OCI-LY3 (cell line): Measurements from ENCODE around the gene AP3S1.

Experiments used
- H2AFZ ChIP-seq: fragments of 200-600, 300-600 bp; shearing (Covaris generic); 2 replicates; pipeline ENCODE4 v1.6.0; 2014; ENCODE audit warnings: antibody characterized with exemption, low read depth, low read length
- H3K27ac ChIP-seq: fragments of 200-600, 300-600 bp; sonication (generic); 2 replicates; pipeline ENCODE4 v1.5.1; 2014; ENCODE audit warnings: mild to moderate bottlenecking, low read length, moderate library complexity, mixed read lengths
- H3K27me3 ChIP-seq: fragments of 200-600, 300-600 bp; sonication (generic); 2 replicates; pipeline ENCODE4 v1.6.1; 2014; ENCODE audit warnings: low read depth, low read length, mixed read lengths
- H3K36me3 ChIP-seq: fragments of 200-600, 300-600 bp; sonication (generic); replicated peaks from 2 replicates; pipeline ENCODE3; 2014; ENCODE audit warnings: low read depth, low read length, mixed read lengths
- H3K4me1 ChIP-seq: fragments of 300-600, 200-600 bp; sonication (generic); 2 replicates; pipeline ENCODE4 v1.6.1; 2014; ENCODE audit warnings: low read length, mixed read lengths
- H3K4me2 ChIP-seq: fragments of 200-600, 300-600 bp; sonication (generic); 2 replicates; pipeline ENCODE4 v1.6.1; 2014; ENCODE audit warnings: low read length, mixed read lengths
- H3K4me3 ChIP-seq: fragments of 300-600, 200-600 bp; sonication (generic); 2 replicates; pipeline ENCODE4 v1.5.1; 2014; ENCODE audit warnings: antibody characterized with exemption, mild to moderate bottlenecking, low read length, moderate library complexity
- H3K79me2 ChIP-seq: fragments of 300-600, 200-600 bp; shearing (Covaris generic); 2 replicates; pipeline ENCODE4 v1.6.1; 2014; ENCODE audit warnings: mild to moderate bottlenecking, low read length, mixed read lengths
- H3K9ac ChIP-seq: fragments of 300-600, 200-600 bp; shearing (Covaris generic); 2 replicates; pipeline ENCODE4 v1.6.0; 2014; ENCODE audit warnings: mild to moderate bottlenecking, low read length, moderate library complexity
- H3K9me3 ChIP-seq: fragments of 200-600, 300-600 bp; shearing (Covaris generic); 2 replicates; pipeline ENCODE4 v1.6.1; 2014; ENCODE audit warnings: low read length, mixed read lengths; ENCODE audit not compliant: insufficient read depth
- H4K20me1 ChIP-seq: fragments of 200-600, 300-600 bp; sonication (generic); 2 replicates; pipeline ENCODE4 v1.6.1; 2016; ENCODE audit warnings: low read length, mixed read lengths; ENCODE audit not compliant: insufficient read depth
- EZH2phosphoT487 ChIP-seq: fragments of 200-600 bp; shearing (Covaris generic); IDR thresholded peaks from 2 replicates; pipeline ENCODE4 v1.6.1; 2018; ENCODE audit warnings: antibody characterized with exemption, mixed run types, low read depth
- TF ChIP-seq, protein P1 (sequence below): fragments of 200-600, 300-600 bp; sonication (generic); IDR thresholded peaks from 2 replicates; pipeline ENCODE4 v1.5.1; 2014; ENCODE audit warnings: antibody characterized with exemption, low read length, low read depth

AP3S1 gene

DNA sequence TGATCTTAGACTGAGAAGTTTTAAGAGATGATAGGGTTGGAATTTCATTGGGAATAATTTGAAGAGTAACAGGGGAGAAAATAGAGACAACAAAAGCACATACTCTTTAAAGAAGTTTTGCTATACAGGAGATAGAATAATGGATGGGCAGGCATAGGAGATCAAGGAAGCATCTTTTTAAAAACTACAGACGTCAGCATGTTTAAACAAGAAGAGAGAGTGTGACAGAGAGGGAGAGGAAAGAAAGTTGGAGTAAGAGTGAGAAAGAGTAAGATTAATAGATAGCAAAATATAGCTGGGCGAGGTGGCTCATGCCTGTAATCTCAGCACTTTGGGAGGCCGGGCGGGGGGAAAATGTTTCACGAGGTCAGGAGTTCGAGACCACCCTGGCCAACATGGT is 115.2 kb downstream of the AP3S1 start:
- no peaks in the 10 kb centered on the region for H3K79me2 ChIP-seq
- H2AFZ ChIP-seq = no peak overlapping the region
- H3K9me3 ChIP-seq = no peaks in the 10 kb centered on the region
- no peak for TF ChIP-seq EZH2phosphoT487
- TF ChIP-seq, protein P1, sequence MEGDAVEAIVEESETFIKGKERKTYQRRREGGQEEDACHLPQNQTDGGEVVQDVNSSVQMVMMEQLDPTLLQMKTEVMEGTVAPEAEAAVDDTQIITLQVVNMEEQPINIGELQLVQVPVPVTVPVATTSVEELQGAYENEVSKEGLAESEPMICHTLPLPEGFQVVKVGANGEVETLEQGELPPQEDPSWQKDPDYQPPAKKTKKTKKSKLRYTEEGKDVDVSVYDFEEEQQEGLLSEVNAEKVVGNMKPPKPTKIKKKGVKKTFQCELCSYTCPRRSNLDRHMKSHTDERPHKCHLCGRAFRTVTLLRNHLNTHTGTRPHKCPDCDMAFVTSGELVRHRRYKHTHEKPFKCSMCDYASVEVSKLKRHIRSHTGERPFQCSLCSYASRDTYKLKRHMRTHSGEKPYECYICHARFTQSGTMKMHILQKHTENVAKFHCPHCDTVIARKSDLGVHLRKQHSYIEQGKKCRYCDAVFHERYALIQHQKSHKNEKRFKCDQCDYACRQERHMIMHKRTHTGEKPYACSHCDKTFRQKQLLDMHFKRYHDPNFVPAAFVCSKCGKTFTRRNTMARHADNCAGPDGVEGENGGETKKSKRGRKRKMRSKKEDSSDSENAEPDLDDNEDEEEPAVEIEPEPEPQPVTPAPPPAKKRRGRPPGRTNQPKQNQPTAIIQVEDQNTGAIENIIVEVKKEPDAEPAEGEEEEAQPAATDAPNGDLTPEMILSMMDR = no peak
- no peak overlapping the region for H3K9ac ChIP-seq
- no peak overlapping the region for H3K4me3 ChIP-seq
- no peaks in the 10 kb centered on the region for H4K20me1 ChIP-seq
- no peaks in the 10 kb centered on the region for H3K36me3 ChIP-seq
- no peaks in the 10 kb centered on the region for H3K4me1 ChIP-seq
- H3K27me3 ChIP-seq = no peaks in the 10 kb centered on the region
- H3K4me2 ChIP-seq = no peak overlapping the region
- no peak overlapping the region for H3K27ac ChIP-seq

DNA sequence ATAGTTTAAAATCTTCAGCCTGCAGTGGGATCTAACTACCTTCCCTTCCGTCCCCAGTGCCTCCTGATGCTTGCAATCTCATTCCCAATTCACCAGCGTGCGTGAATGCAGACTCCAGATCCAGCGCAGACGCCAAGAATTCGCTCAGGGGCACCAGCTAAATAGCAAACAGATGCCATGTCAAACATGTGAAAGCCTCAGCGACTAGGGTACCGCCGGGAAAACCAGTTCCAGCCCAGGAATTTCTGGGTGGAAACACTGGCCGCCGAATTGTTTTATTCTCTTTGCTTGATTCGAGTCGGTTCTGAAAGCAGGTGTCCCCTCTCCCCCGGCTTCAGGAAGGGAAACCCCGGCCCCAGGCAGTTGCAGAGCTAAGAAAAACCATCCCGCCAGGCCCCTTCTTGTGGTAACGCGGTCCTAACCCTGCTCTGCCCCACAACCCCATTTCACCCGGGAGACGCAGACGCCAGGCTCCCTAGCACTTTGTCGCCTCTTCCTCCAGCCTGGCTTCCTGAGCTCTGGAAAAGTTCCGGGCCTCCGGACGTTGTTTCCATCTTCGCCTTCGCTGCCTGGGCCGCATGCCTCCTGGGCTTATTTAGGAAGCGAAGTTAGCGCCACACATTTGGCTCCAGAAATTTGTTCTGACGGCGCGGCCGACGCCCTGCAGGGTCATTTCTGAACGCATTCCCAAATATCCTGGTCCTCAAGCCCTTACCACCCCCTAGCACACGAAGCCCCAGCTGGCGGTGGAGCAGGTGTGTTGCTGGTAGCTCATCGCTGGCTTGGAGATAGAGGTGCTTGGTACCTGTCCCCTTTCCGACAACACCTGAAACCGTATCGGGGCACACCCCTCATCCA is 119.9 kb downstream of the AP3S1 start:
- Histone ChIP-seq H3K4me2 (no peak overlapping the region), H3K27ac (no peak overlapping the region), H3K9ac (no peak overlapping the region), H2AFZ (no peak overlapping the region), H4K20me1 (no peaks in the 10 kb centered on the region), H3K9me3 (no peaks in the 10 kb centered on the region), H3K4me1 (no peaks in the 10 kb centered on the region), H3K27me3 (no peaks in the 10 kb centered on the region), H3K4me3 (no peak overlapping the region), H3K36me3 (no peaks in the 10 kb centered on the region), H3K79me2 (no peaks in the 10 kb centered on the region)
- no peak for TF ChIP-seq EZH2phosphoT487
- TF ChIP-seq, protein P1 = no peak

DNA sequence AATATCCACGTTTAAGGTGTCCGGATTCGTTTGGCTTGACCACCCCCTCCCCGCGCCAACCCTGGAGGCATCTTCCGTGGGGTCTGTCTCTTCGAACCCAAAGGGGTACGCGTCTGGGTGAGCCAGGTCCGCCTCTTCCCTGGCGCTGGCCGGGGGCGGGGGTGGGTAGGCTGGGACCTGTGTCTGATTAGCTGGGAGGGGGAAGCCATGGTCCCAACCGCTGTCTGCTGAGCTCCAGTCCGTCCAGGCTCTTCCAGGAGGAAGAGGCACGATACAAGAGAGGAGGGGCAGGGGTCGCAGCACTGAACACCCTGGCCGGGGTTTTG is 120.5 kb downstream of the AP3S1 start, which contains the start of gene LVRN:
Gene LVRN, plus strand, starts transcription at position 237 of the 326 bp plus-strand sequence. CDS start 143 bp downstream, outside the sequence.
- Histone ChIP-seq H2AFZ (no peak within 1 kb of the TSS), H3K79me2 (no peaks in the 10 kb centered on the region), H3K4me2 (no peak within 1 kb of the TSS), H3K4me3 (no peak within 1 kb of the TSS), H3K36me3 (no peaks in the 10 kb centered on the region), H3K27ac (no peak within 1 kb of the TSS), H3K9ac (no peak within 1 kb of the TSS), H4K20me1 (no peaks in the 10 kb centered on the region), H3K4me1 (no peaks in the 10 kb centered on the region), H3K9me3 (no peaks in the 10 kb centered on the region), H3K27me3 (no peaks in the 10 kb centered on the region)
- TF ChIP-seq, protein P1 = no peak
- TF ChIP-seq EZH2phosphoT487 = no peak

DNA sequence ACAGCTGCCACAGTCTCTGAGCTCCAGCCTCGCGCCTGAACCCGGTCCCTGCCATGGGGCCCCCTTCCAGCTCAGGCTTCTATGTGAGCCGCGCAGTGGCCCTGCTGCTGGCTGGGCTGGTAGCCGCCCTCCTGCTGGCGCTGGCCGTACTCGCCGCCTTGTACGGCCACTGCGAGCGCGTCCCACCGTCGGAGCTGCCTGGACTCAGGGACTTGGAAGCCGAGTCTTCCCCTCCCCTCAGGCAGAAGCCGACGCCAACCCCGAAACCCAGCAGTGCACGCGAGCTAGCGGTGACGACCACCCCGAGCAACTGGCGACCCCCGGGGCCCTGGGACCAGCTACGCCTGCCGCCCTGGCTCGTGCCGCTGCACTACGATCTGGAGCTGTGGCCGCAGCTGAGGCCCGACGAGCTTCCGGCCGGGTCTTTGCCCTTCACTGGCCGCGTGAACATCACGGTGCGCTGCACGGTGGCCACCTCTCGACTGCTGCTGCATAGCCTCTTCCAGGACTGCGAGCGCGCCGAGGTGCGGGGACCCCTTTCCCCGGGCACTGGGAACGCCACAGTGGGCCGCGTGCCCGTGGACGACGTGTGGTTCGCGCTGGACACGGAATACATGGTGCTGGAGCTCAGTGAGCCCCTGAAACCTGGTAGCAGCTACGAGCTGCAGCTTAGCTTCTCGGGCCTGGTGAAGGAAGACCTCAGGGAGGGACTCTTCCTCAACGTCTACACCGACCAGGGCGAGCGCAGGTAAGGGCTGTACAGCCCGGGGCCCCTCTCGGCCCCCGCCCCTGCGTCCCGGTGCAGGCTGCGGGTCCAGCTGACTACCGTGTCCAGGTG is 121.0 kb downstream of the AP3S1 start:
- H3K9ac ChIP-seq = no peak overlapping the region
- no peaks in the 10 kb centered on the region for H4K20me1 ChIP-seq
- no peaks in the 10 kb centered on the region for H3K79me2 ChIP-seq
- no peak overlapping the region for H3K27ac ChIP-seq
- no peak overlapping the region for H3K4me2 ChIP-seq
- no peaks in the 10 kb centered on the region for H3K4me1 ChIP-seq
- H2AFZ ChIP-seq = no peak overlapping the region
- H3K4me3 ChIP-seq = no peak overlapping the region
- H3K27me3 ChIP-seq = no peaks in the 10 kb centered on the region
- TF ChIP-seq, protein P1 = no peak
- TF ChIP-seq EZH2phosphoT487 = no peak
- no peaks in the 10 kb centered on the region for H3K9me3 ChIP-seq
- H3K36me3 ChIP-seq = no peaks in the 10 kb centered on the region
